ENCODE results near the gene TMEM14C. TPM values are rescaled to one million over a fixed set of nuclear protein-coding genes. Genes with fewer than 3 reads are reported as not detected.

TMEM14C gene
- total and polyA plus RNA-seq, 2 experiments from 2014 or later, result 123 to 232 TPM

GRCh38 chr6:10719964-10720264 is 3.0 kb upstream of the TMEM14C start:
- DNase-seq (ENCODE audit: low spot score), result no peak
- Histone ChIP-seq H3F3A (replicated peaks; ENCODE audit: low read depth) (peaks cover 23% of the 10 kb centered on the region), H3K4me3 (no peak overlapping the region), H2AFZ (no peak overlapping the region), H3K4me1 (ENCODE audit: insufficient read depth) (peaks cover 19% of the 10 kb centered on the region), H4K20me1 (replicated peaks; ENCODE audit: insufficient read depth) (no peaks in the 10 kb centered on the region), H3K4me2 (no peak overlapping the region), H3K36me3 (ENCODE audit: insufficient read depth) (peaks cover 5% of the 10 kb centered on the region; the same call in 1 of the 2 replicates), H3K27ac (ENCODE audit: low read depth) (no peak overlapping the region), H3K9me2 (ENCODE audit: insufficient read depth) (no peaks in the 10 kb centered on the region), H3K79me2 (replicated peaks; ENCODE audit: insufficient read depth) (peaks cover 17% of the 10 kb centered on the region), H3K27me3 (ENCODE audit: insufficient read depth) (no peaks in the 10 kb centered on the region)
- peaks cover 34% of the 10 kb centered on the region for H3K9me3 Mint-ChIP-seq
- H3K4me1 Mint-ChIP-seq, result peaks cover 20% of the 10 kb centered on the region
- TF ChIP-seq CREB1 (CRISPR knock-in tag; IDR thresholded peaks at IDR 0.05; ENCODE audit: low read depth), result no peak
- TF ChIP-seq EZH2phosphoT487 (IDR thresholded peaks at IDR 0.05; ENCODE audit: unreplicated experiment), result no peak
- no peak for TF ChIP-seq REST (IDR thresholded peaks at IDR 0.05; ENCODE audit: unreplicated experiment)
- TF ChIP-seq EZH2 (IDR thresholded peaks at IDR 0.05; ENCODE audit: low read depth, unreplicated experiment), result no peak
- TF ChIP-seq ZNF462 (CRISPR knock-in tag; IDR thresholded peaks at IDR 0.05), result no peak
- TF ChIP-seq NANOG (IDR thresholded peaks at IDR 0.05; ENCODE audit: borderline replicate concordance), result no peak
- no peak for TF ChIP-seq POLR2AphosphoS5 (IDR thresholded peaks at IDR 0.05; ENCODE audit: low read depth)
- no peak for TF ChIP-seq ZNF331 (CRISPR knock-in tag; IDR thresholded peaks at IDR 0.05; ENCODE audit: low read depth)
- TF ChIP-seq STAT1 (IDR thresholded peaks at IDR 0.05; ENCODE audit: unreplicated experiment), result no peak
- no peak for TF ChIP-seq JUNB (IDR thresholded peaks at IDR 0.05; ENCODE audit: unreplicated experiment)
- H3K36me3 Mint-ChIP-seq (ENCODE audit: low read depth), result peaks cover 33% of the 10 kb centered on the region
- H3K4me3 Mint-ChIP-seq, result no peak overlapping the region
- no peak for ATAC-seq
- H3K27me3 Mint-ChIP-seq (ENCODE audit: insufficient read depth, low read depth, poor library complexity), result peaks cover 13% of the 10 kb centered on the region
- H3K27ac Mint-ChIP-seq, result no peak overlapping the region

Data from GM23338 (cell line).